Keratinocyte (primary cell): ENCODE measurements around the gene ZG16B. TPM values are rescaled to one million over a fixed set of nuclear protein-coding genes. Genes with fewer than 3 reads are reported as not detected.

ENCODE experiments used
- DNase-seq: peaks from one replicate; pipeline ENCODE4 v3.0.0-alpha.2; 2011; ENCODE audit warnings: low read depth, missing footprints, low spot score
- FAIRE-seq: peaks from 2 replicates; lab custom pipeline; 2011; peaks lifted over from hg19 to GRCh38; lab: Jason Lieb, UNC
- H2AFZ ChIP-seq: 2 replicates; pipeline ENCODE4 v1.6.0; 2012; ENCODE audit warnings: low read length, control low read depth, inconsistent platforms; ENCODE audit not compliant: control insufficient read depth
- H3K27ac ChIP-seq: 2 replicates; pipeline ENCODE4 v1.5.1; 2011; ENCODE audit warnings: low read length; ENCODE audit not compliant: control insufficient read depth, insufficient read depth
- H3K27me3 ChIP-seq: 3 replicates; pipeline ENCODE4 v1.6.0; 2011; ENCODE audit warnings: low read length; ENCODE audit not compliant: control insufficient read depth, insufficient read depth; ENCODE audit errors: extremely low read depth
- H3K36me3 ChIP-seq, 2 experiments: 2 replicates in 1 of 2; 3 replicates in 1 of 2; pipeline ENCODE4 v1.5.1; 2011; ENCODE audit warnings: low read length in 2 of 2, mild to moderate bottlenecking in 1 of 2; ENCODE audit not compliant: control insufficient read depth in 2 of 2, insufficient read depth in 2 of 2; ENCODE audit errors: extremely low read depth in 1 of 2
- H3K4me1 ChIP-seq: 3 replicates; pipeline ENCODE4 v1.5.1; 2011; ENCODE audit warnings: low read length; ENCODE audit not compliant: control insufficient read depth, insufficient read depth; ENCODE audit errors: extremely low read depth
- H3K4me2 ChIP-seq: 3 replicates; pipeline ENCODE4 v1.6.0; 2011; ENCODE audit warnings: low read depth, low read length; ENCODE audit not compliant: control insufficient read depth, insufficient read depth; ENCODE audit errors: extremely low read depth
- H3K4me3 ChIP-seq, 3 experiments: fragments of 200-600 bp in 1 of 3; sonication (generic) in 1 of 3; 2 replicates in 2 of 3; 3 replicates in 1 of 3; pipeline ENCODE4 v1.5.1; 2011 to 2016; ENCODE audit warnings: low read length in 3 of 3, mild to moderate bottlenecking in 3 of 3, control low read depth in 2 of 3, inconsistent platforms in 1 of 3, low read depth in 1 of 3, mixed read lengths in 1 of 3, mixed run types in 1 of 3, moderate library complexity in 1 of 3; ENCODE audit not compliant: control insufficient read depth in 2 of 3, insufficient read depth in 2 of 3; ENCODE audit errors: extremely low read depth in 1 of 3
- H3K79me2 ChIP-seq: 2 replicates; pipeline ENCODE4 v1.6.0; 2012; ENCODE audit warnings: low read length; ENCODE audit not compliant: control insufficient read depth, insufficient read depth
- H3K9ac ChIP-seq: 3 replicates; pipeline ENCODE4 v1.6.0; 2011; ENCODE audit warnings: low read length; ENCODE audit not compliant: control insufficient read depth, insufficient read depth; ENCODE audit errors: extremely low read depth
- H3K9me1 ChIP-seq: 3 replicates; pipeline ENCODE4 v1.6.0; 2011; ENCODE audit warnings: low read length; ENCODE audit not compliant: control insufficient read depth, insufficient read depth; ENCODE audit errors: extremely low read depth
- H3K9me3 ChIP-seq: 2 replicates; pipeline ENCODE4 v1.5.1; 2012; ENCODE audit warnings: low read depth, low read length; ENCODE audit not compliant: control insufficient read depth
- H4K20me1 ChIP-seq: 3 replicates; pipeline ENCODE4 v1.6.0; 2011; ENCODE audit warnings: low read length; ENCODE audit not compliant: control insufficient read depth, insufficient read depth; ENCODE audit errors: extremely low read depth
- EZH2 ChIP-seq: IDR thresholded peaks from one replicate; pipeline ENCODE4 v1.6.1; 2012; ENCODE audit warnings: inconsistent platforms, mild to moderate bottlenecking, low read length, moderate library complexity
- dilution Hi-C: fragments of 300-500 bp; cut with MboI; formaldehyde crosslinking; loops from one replicate; pipeline ENCODE4 v1.7.0; 2020; ENCODE audit warnings: low sequenced_read_pairs; ENCODE audit not compliant: extremely low pct_ligation_motif_present
- polyA plus RNA-seq, 5 experiments: library from polyadenylated mRNA; depleted of rRNA in 3 of 5; stranded (reverse) in 3 of 5; stranded (forward) in 1 of 5; unstranded in 1 of 5; fragments of >200 nt; gene quantifications; 1 replicate in 1 of 5; 2 replicates in 3 of 5; 3 replicates in 1 of 5; pipeline versions ENCODE4 v1.2.1 to v1.2.3, GENCODE V29; 2011 to 2012; ENCODE audit warnings: missing spikeins in 2 of 5, low read depth in 1 of 5, low replicate concordance in 1 of 5
- TF ChIP-seq, protein P1 (sequence below), 3 experiments: IDR thresholded peaks in 1 of 3; conservative IDR thresholded peaks in 1 of 3; optimal IDR thresholded peaks in 1 of 3; 2 replicates in 2 of 3; 3 replicates in 1 of 3; pipeline versions ENCODE3 to v1.5.1; 2011; ENCODE audit warnings: low read length in 3 of 3, mild to moderate bottlenecking in 3 of 3, moderate library complexity in 2 of 3, control low read depth in 1 of 3, inconsistent platforms in 1 of 3; ENCODE audit not compliant: insufficient read depth in 2 of 3; ENCODE audit errors: extremely low read depth in 1 of 3

Gene ZG16B
- polyA plus RNA-seq, 1 donor (not counting 4 experiments of a cell fraction or from before 2014, with no cell fraction given) = 2.1 TPM

DNA sequence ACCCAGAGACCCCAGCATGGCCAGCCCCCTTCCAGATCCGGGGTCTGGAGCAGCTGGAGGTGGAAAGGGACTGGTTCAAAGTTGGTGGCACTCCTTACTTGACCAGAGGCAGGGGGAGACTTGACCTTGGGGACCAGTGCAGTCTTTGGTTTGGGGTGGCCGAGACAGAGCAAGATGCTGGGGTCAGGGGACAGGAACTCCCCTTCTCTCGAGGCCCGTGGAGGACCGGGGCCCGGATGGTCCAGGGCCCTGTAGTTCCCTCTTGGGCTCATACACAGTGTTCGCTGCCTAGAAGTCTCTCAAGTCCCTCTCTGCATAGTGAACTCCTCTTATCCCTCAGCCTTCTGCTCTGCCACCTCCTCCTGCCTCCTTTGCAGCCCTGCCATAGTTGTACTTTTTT, 42.1 kb upstream of the ZG16B start:
- H3K27me3 ChIP-seq = peaks cover 59% of the 10 kb centered on the region
- H3K4me3 ChIP-seq = no peak overlapping the region
- H3K9ac ChIP-seq = no peak overlapping the region
- no peak overlapping the region for H2AFZ ChIP-seq
- dilution Hi-C loops = no loop called here
- DNase-seq = no peak
- H3K4me2 ChIP-seq = no peak overlapping the region
- no peak for TF ChIP-seq EZH2
- TF ChIP-seq, protein P1, sequence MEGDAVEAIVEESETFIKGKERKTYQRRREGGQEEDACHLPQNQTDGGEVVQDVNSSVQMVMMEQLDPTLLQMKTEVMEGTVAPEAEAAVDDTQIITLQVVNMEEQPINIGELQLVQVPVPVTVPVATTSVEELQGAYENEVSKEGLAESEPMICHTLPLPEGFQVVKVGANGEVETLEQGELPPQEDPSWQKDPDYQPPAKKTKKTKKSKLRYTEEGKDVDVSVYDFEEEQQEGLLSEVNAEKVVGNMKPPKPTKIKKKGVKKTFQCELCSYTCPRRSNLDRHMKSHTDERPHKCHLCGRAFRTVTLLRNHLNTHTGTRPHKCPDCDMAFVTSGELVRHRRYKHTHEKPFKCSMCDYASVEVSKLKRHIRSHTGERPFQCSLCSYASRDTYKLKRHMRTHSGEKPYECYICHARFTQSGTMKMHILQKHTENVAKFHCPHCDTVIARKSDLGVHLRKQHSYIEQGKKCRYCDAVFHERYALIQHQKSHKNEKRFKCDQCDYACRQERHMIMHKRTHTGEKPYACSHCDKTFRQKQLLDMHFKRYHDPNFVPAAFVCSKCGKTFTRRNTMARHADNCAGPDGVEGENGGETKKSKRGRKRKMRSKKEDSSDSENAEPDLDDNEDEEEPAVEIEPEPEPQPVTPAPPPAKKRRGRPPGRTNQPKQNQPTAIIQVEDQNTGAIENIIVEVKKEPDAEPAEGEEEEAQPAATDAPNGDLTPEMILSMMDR (optimal IDR thresholded peaks at IDR 0.05 in 1 of 3, IDR thresholded peaks at IDR 0.05 in 1 of 3, conservative IDR thresholded peaks at IDR 0.05 in 1 of 3; ENCODE audit: extremely low read depth in 1 of 3, insufficient read depth in 2 of 3, low read length in 3 of 3) = no peak
- no peak overlapping the region for H3K27ac ChIP-seq
- no peaks in the 10 kb centered on the region for H4K20me1 ChIP-seq
- H3K79me2 ChIP-seq = no peaks in the 10 kb centered on the region
- H3K4me1 ChIP-seq = no peaks in the 10 kb centered on the region
- H3K36me3 ChIP-seq = no peaks in the 10 kb centered on the region
- H3K9me1 ChIP-seq = no peaks in the 10 kb centered on the region
- FAIRE-seq = no peak
- H3K9me3 ChIP-seq = no peaks in the 10 kb centered on the region

DNA sequence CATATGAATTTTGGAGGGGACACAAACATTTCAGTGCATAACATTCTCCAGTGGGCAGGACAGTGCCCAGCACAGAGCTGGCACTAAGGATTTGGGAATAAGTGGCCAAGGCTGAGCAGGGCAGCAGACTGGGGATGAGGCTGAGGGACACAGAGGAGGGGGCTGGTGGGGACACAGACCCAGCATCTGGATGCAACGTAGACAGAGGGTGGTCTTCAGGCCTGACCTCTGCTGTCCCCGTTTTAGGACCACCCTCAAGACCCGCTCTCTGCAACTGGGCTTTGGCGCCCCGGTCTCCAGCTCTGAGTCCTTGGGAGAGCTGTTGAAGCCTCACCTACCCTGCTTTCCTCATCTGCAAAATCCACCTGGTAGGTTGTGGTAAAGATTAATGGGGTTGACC, 39.5 kb upstream of the ZG16B start:
- Histone ChIP-seq H2AFZ (no peak overlapping the region), H3K27me3 (peaks cover 43% of the 10 kb centered on the region), H3K9ac (no peak overlapping the region), H3K4me3 (no peak overlapping the region), H3K36me3 (no peaks in the 10 kb centered on the region), H3K4me1 (peaks cover 9% of the 10 kb centered on the region), H4K20me1 (no peaks in the 10 kb centered on the region), H3K4me2 (no peak overlapping the region), H3K27ac (no peak overlapping the region), H3K9me1 (no peaks in the 10 kb centered on the region), H3K79me2 (no peaks in the 10 kb centered on the region), H3K9me3 (no peaks in the 10 kb centered on the region)
- TF ChIP-seq, protein P1 (optimal IDR thresholded peaks at IDR 0.05 in 1 of 3, IDR thresholded peaks at IDR 0.05 in 1 of 3, conservative IDR thresholded peaks at IDR 0.05 in 1 of 3; ENCODE audit: extremely low read depth in 1 of 3, insufficient read depth in 2 of 3, low read length in 3 of 3) = no peak
- no peak for TF ChIP-seq EZH2
- FAIRE-seq (no peak), DNase-seq (no peak)
- dilution Hi-C loops = no loop called here
